ENCODE measurements around the gene CLN3.

DNA sequence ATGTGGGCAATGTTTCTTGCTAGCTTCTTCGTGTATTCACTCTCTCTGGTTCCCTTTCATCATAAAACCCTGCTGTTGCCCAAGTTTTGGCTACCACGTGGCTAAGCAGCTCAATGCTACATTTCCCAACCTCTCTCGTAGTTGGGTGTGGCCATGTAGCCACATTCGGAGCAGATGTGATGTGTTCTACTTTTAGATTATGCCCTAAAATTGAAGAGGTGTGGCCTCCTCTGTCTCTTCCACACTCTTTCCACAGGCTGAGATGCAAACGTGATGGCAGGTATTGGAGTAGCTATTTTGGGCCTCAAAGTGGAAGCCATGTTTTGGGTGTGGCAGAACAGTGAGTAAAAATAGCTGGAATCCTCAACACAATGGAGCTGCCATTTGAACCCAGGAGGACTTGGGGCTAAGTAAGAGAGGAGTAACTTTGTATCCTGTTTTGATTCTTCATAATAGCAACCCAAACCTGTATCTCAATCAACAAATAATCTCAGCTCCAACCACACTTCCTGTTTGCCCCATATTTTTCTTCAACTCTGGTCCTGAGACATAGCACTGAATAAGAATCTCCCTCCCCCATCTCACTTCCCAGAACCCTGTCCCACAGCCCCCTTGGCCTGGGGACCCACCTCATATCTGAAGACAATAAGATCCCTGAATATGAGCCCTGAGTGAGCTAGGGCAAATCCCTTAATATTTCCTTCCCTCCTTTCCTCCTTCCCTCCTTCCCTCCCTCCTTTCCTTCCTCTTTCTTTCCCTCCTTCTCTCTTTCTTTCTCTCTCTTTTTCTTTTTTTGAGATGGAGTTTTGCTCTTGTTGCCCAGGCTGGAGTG lies 42.9 kb upstream of the CLN3 start:
- TF ChIP-seq JUNB (IDR thresholded peaks at IDR 0.05; ENCODE audit: unreplicated experiment) (no peak), EZH2 (IDR thresholded peaks at IDR 0.05; ENCODE audit: low read depth, unreplicated experiment) (no peak), POLR2AphosphoS5 (IDR thresholded peaks at IDR 0.05; ENCODE audit: low read depth) (no peak)
- TF ChIP-seq, protein P1, sequence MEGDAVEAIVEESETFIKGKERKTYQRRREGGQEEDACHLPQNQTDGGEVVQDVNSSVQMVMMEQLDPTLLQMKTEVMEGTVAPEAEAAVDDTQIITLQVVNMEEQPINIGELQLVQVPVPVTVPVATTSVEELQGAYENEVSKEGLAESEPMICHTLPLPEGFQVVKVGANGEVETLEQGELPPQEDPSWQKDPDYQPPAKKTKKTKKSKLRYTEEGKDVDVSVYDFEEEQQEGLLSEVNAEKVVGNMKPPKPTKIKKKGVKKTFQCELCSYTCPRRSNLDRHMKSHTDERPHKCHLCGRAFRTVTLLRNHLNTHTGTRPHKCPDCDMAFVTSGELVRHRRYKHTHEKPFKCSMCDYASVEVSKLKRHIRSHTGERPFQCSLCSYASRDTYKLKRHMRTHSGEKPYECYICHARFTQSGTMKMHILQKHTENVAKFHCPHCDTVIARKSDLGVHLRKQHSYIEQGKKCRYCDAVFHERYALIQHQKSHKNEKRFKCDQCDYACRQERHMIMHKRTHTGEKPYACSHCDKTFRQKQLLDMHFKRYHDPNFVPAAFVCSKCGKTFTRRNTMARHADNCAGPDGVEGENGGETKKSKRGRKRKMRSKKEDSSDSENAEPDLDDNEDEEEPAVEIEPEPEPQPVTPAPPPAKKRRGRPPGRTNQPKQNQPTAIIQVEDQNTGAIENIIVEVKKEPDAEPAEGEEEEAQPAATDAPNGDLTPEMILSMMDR (conservative IDR thresholded peaks at IDR 0.05; ENCODE audit: low read depth in 2 of 2), result no peak
- TF ChIP-seq, protein P2, sequence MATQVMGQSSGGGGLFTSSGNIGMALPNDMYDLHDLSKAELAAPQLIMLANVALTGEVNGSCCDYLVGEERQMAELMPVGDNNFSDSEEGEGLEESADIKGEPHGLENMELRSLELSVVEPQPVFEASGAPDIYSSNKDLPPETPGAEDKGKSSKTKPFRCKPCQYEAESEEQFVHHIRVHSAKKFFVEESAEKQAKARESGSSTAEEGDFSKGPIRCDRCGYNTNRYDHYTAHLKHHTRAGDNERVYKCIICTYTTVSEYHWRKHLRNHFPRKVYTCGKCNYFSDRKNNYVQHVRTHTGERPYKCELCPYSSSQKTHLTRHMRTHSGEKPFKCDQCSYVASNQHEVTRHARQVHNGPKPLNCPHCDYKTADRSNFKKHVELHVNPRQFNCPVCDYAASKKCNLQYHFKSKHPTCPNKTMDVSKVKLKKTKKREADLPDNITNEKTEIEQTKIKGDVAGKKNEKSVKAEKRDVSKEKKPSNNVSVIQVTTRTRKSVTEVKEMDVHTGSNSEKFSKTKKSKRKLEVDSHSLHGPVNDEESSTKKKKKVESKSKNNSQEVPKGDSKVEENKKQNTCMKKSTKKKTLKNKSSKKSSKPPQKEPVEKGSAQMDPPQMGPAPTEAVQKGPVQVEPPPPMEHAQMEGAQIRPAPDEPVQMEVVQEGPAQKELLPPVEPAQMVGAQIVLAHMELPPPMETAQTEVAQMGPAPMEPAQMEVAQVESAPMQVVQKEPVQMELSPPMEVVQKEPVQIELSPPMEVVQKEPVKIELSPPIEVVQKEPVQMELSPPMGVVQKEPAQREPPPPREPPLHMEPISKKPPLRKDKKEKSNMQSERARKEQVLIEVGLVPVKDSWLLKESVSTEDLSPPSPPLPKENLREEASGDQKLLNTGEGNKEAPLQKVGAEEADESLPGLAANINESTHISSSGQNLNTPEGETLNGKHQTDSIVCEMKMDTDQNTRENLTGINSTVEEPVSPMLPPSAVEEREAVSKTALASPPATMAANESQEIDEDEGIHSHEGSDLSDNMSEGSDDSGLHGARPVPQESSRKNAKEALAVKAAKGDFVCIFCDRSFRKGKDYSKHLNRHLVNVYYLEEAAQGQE (IDR thresholded peaks at IDR 0.05; ENCODE audit: unreplicated experiment), result no peak

All from GM23338 (cell line).